ENCODE data around the gene ATP2C2.

ATP2C2 gene

GRCh38 chr16:84410361-84411138, 42.2 kb downstream of the ATP2C2 start:
- H3K27ac Mint-ChIP-seq = no peak overlapping the region
- H3K9me3 Mint-ChIP-seq = no peaks in the 10 kb centered on the region
- H3K36me3 Mint-ChIP-seq (ENCODE audit: low read depth) = no peaks in the 10 kb centered on the region
- TF ChIP-seq CTCF (IDR thresholded peaks at IDR 0.05; ENCODE audit: unreplicated experiment in 3 of 3) = no peak
- H3K4me3 Mint-ChIP-seq = no peak overlapping the region
- peaks cover 41% of the 10 kb centered on the region for H3K27me3 Mint-ChIP-seq (ENCODE audit: low read depth)
- H3K4me1 Mint-ChIP-seq = peaks cover 10% of the 10 kb centered on the region

- Mint-ChIP-seq H3K36me3 (ENCODE audit: low read depth) (no peaks in the 10 kb centered on the region), H3K4me1 (peaks cover 16% of the 10 kb centered on the region), H3K27ac (no peak overlapping the region), H3K9me3 (no peaks in the 10 kb centered on the region), H3K4me3 (no peak overlapping the region), H3K27me3 (ENCODE audit: low read depth) (peaks cover 34% of the 10 kb centered on the region)
- no peak for TF ChIP-seq CTCF (IDR thresholded peaks at IDR 0.05; ENCODE audit: unreplicated experiment in 3 of 3)
Measured at GRCh38 chr16:84411768-84412167, 43.4 kb downstream of the ATP2C2 start.

GRCh38 chr16:84412262-84412661, 43.9 kb downstream of the ATP2C2 start:
- H3K4me3 Mint-ChIP-seq = no peak overlapping the region
- H3K36me3 Mint-ChIP-seq (ENCODE audit: low read depth) = no peaks in the 10 kb centered on the region
- H3K27me3 Mint-ChIP-seq (ENCODE audit: low read depth) = peaks cover 38% of the 10 kb centered on the region
- peaks cover 16% of the 10 kb centered on the region for H3K4me1 Mint-ChIP-seq
- no peaks in the 10 kb centered on the region for H3K9me3 Mint-ChIP-seq
- H3K27ac Mint-ChIP-seq = no peak overlapping the region
- no peak for TF ChIP-seq CTCF (IDR thresholded peaks at IDR 0.05; ENCODE audit: unreplicated experiment in 3 of 3)

- H3K4me3 Mint-ChIP-seq = no peak overlapping the region
- no peaks in the 10 kb centered on the region for H3K9me3 Mint-ChIP-seq
- H3K4me1 Mint-ChIP-seq = peaks cover 10% of the 10 kb centered on the region
- H3K27ac Mint-ChIP-seq = no peak overlapping the region
- peaks cover 39% of the 10 kb centered on the region for H3K27me3 Mint-ChIP-seq (ENCODE audit: low read depth)
- TF ChIP-seq CTCF (IDR thresholded peaks at IDR 0.05; ENCODE audit: unreplicated experiment in 3 of 3) = no peak
- no peaks in the 10 kb centered on the region for H3K36me3 Mint-ChIP-seq (ENCODE audit: low read depth)
Measured at GRCh38 chr16:84413244-84414004, 45.1 kb downstream of the ATP2C2 start.

- Mint-ChIP-seq H3K27ac (peak overlapping the region in 2 of 3 experiments; percentile 20 to 29), H3K4me1 (peaks cover 10% of the 10 kb centered on the region), H3K9me3 (no peaks in the 10 kb centered on the region), H3K4me3 (peak overlapping the region in 1 of 3 experiments; percentile 40), H3K27me3 (ENCODE audit: low read depth) (peaks cover 37% of the 10 kb centered on the region), H3K36me3 (ENCODE audit: low read depth) (no peaks in the 10 kb centered on the region)
- TF ChIP-seq CTCF (IDR thresholded peaks at IDR 0.05; ENCODE audit: unreplicated experiment in 3 of 3) = no peak
Measured at GRCh38 chr16:84414789-84415326, 46.5 kb downstream of the ATP2C2 start.
